Measurements from ENCODE around the gene KCNJ5. TPM values are rescaled to one million over a fixed set of nuclear protein-coding genes. Genes with fewer than 3 reads are reported as not detected.

KCNJ5 gene
- total RNA-seq, 1 donor: 0.36 TPM

- peak; percentile 55 for DNase-seq (ENCODE audit: insufficient read length, low spot score, missing footprints)
- Histone ChIP-seq H3K36me3 (ENCODE audit: insufficient read depth, low read length) (no peaks in the 10 kb centered on the region), H3K4me2 (ENCODE audit: insufficient read depth, low read length) (no peak overlapping the region), H3K4me3 (ENCODE audit: insufficient read depth, low read length) (no peak overlapping the region), H3K4me1 (ENCODE audit: insufficient read depth, low read length) (no peaks in the 10 kb centered on the region), H3K27ac (ENCODE audit: low read depth, low read length) (no peak overlapping the region), H3K27me3 (ENCODE audit: insufficient read depth, low read length) (peaks cover 6% of the 10 kb centered on the region), H3K9me3 (ENCODE audit: low read depth, low read length) (no peaks in the 10 kb centered on the region), H2AFZ (ENCODE audit: low read length) (no peak overlapping the region), H4K20me1 (ENCODE audit: insufficient read depth, low read length) (no peaks in the 10 kb centered on the region), H3K79me2 (ENCODE audit: insufficient read depth, low read length) (no peaks in the 10 kb centered on the region)
- TF ChIP-seq CTCF (IDR thresholded peaks at IDR 0.05; ENCODE audit: extremely low read depth, low read depth, low read length): no peak
Measured at GRCh38 chr11:128927683-128928336, 36.7 kb downstream of the KCNJ5 start.

DNA sequence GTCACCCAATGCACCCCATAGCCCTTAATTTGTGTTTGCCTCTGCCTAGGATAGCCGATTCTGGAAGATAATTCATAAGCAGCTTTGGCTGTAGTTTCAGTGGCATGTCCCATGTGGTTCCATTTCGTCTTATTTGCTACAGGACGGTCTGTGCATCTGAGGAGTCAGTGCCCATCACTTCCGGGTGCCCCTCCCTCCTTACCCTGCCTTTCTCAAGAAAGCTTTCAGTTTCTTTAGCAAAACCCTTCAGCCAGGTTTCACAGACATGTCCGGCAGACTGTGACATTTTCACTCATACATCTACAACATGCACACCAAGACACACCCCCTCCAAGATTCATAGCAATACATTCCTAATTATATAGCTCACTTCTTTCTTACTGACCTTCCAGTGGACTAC lies 37.2 kb downstream of the KCNJ5 start:
- no peak for TF ChIP-seq CTCF (IDR thresholded peaks at IDR 0.05; ENCODE audit: extremely low read depth, low read depth, low read length)
- peak; percentile 68 for DNase-seq (ENCODE audit: insufficient read length, low spot score, missing footprints)
- Histone ChIP-seq H3K4me1 (ENCODE audit: insufficient read depth, low read length) (no peaks in the 10 kb centered on the region), H3K36me3 (ENCODE audit: insufficient read depth, low read length) (no peaks in the 10 kb centered on the region), H3K27ac (ENCODE audit: low read depth, low read length) (no peak overlapping the region), H3K4me3 (ENCODE audit: insufficient read depth, low read length) (no peak overlapping the region), H2AFZ (ENCODE audit: low read length) (no peak overlapping the region), H3K79me2 (ENCODE audit: insufficient read depth, low read length) (no peaks in the 10 kb centered on the region), H3K4me2 (ENCODE audit: insufficient read depth, low read length) (no peak overlapping the region), H3K27me3 (ENCODE audit: insufficient read depth, low read length) (peaks cover 6% of the 10 kb centered on the region), H3K9me3 (ENCODE audit: low read depth, low read length) (no peaks in the 10 kb centered on the region), H4K20me1 (ENCODE audit: insufficient read depth, low read length) (no peaks in the 10 kb centered on the region)

DNA sequence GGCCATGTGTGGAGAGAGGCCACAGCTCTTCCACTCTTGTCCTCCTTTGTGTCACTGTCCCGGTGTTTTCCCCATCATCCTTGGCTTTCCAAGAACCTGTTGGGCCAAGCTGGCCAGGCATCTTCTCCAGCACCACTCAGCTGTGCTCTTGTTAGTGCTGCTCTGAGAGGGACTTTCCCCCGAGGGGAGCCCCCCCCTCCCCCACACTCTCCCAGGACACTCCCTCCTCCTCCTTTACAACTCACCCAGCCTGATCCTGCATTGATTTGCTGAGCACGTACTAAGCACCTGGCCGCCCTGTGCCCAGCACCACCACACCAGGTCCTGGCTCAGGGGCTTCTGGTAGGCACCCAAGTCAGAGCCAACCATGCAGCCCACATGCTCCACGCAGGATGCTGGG lies 38.3 kb downstream of the KCNJ5 start:
- Histone ChIP-seq H2AFZ (ENCODE audit: low read length) (no peak overlapping the region), H3K4me1 (ENCODE audit: insufficient read depth, low read length) (no peaks in the 10 kb centered on the region), H3K4me2 (ENCODE audit: insufficient read depth, low read length) (no peak overlapping the region), H3K27ac (ENCODE audit: low read depth, low read length) (no peak overlapping the region), H3K36me3 (ENCODE audit: insufficient read depth, low read length) (no peaks in the 10 kb centered on the region), H3K27me3 (ENCODE audit: insufficient read depth, low read length) (peaks cover 3% of the 10 kb centered on the region), H3K4me3 (ENCODE audit: insufficient read depth, low read length) (no peak overlapping the region), H3K9me3 (ENCODE audit: low read depth, low read length) (no peaks in the 10 kb centered on the region), H4K20me1 (ENCODE audit: insufficient read depth, low read length) (no peaks in the 10 kb centered on the region), H3K79me2 (ENCODE audit: insufficient read depth, low read length) (no peaks in the 10 kb centered on the region)
- DNase-seq (ENCODE audit: insufficient read length, low spot score, missing footprints): peak; percentile 11
- TF ChIP-seq CTCF (IDR thresholded peaks at IDR 0.05; ENCODE audit: extremely low read depth, low read depth, low read length): no peak

DNA sequence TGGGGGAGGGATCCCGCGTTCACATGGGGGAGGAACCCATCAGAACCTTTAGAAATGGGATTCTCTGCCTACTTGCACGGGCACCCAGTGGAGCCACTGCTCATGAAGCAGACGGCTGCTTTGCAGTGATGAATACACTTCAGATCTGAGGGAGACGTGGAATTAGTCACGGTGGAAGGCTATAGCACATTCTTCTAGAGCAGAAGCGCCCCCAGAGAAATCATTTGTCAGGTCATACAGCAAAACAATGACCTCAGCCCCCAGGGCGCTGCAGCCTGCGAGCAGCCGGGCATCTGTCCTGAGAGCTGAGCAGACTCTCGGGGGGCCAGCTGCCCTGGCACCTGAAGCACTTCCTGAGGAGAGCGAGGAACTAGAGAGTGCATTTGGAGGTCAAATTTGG lies 38.8 kb downstream of the KCNJ5 start:
- peaks cover 3% of the 10 kb centered on the region for H3K27me3 ChIP-seq (ENCODE audit: insufficient read depth, low read length)
- no peak overlapping the region for H3K27ac ChIP-seq (ENCODE audit: low read depth, low read length)
- H2AFZ ChIP-seq (ENCODE audit: low read length): no peak overlapping the region
- no peak for TF ChIP-seq CTCF (IDR thresholded peaks at IDR 0.05; ENCODE audit: extremely low read depth, low read depth, low read length)
- H3K4me2 ChIP-seq (ENCODE audit: insufficient read depth, low read length): no peak overlapping the region
- no peaks in the 10 kb centered on the region for H3K79me2 ChIP-seq (ENCODE audit: insufficient read depth, low read length)
- no peaks in the 10 kb centered on the region for H3K36me3 ChIP-seq (ENCODE audit: insufficient read depth, low read length)
- no peak overlapping the region for H3K4me3 ChIP-seq (ENCODE audit: insufficient read depth, low read length)
- no peaks in the 10 kb centered on the region for H4K20me1 ChIP-seq (ENCODE audit: insufficient read depth, low read length)
- peak; percentile 91 for DNase-seq (ENCODE audit: insufficient read length, low spot score, missing footprints)
- no peaks in the 10 kb centered on the region for H3K9me3 ChIP-seq (ENCODE audit: low read depth, low read length)
- H3K4me1 ChIP-seq (ENCODE audit: insufficient read depth, low read length): no peaks in the 10 kb centered on the region
